GM10266 (cell line): ENCODE data around the gene UBL4A.

Experiments used
- DNase-seq: peaks from one replicate; pipeline ENCODE4 v3.0.0; 2012; ENCODE audit errors: extremely low spot score
- CTCF ChIP-seq: IDR thresholded peaks from 2 replicates; pipeline ENCODE4 v1.5.1; 2012; ENCODE audit warnings: mild to moderate bottlenecking, low read depth; ENCODE audit not compliant: control insufficient read depth, insufficient read depth; ENCODE audit errors: missing control alignments

Gene UBL4A

GRCh38 chrX:154466036-154466435, 20.4 kb downstream of the UBL4A start:
- no peak for DNase-seq

GRCh38 chrX:154465601-154466000, 20.8 kb downstream of the UBL4A start:
- no peak for TF ChIP-seq CTCF
- DNase-seq: no peak

More at GRCh38 chrX:154466036-154466435, 20.4 kb downstream of the UBL4A start:
- no peak for TF ChIP-seq CTCF

- no peak for TF ChIP-seq CTCF
- no peak for DNase-seq
Observed at GRCh38 chrX:154464806-154465365, 21.5 kb downstream of the UBL4A start.

- no peak for DNase-seq
- no peak for TF ChIP-seq CTCF
Observed at GRCh38 chrX:154463611-154464220, 22.7 kb downstream of the UBL4A start.

- no peak for DNase-seq
- TF ChIP-seq CTCF: no peak
Observed at GRCh38 chrX:154462396-154462795, 24.0 kb downstream of the UBL4A start.

- no peak for DNase-seq
- no peak for TF ChIP-seq CTCF
Observed at GRCh38 chrX:154460326-154460725, 26.1 kb downstream of the UBL4A start.

GRCh38 chrX:154459832-154460231, 26.6 kb downstream of the UBL4A start:
- DNase-seq: no peak
- TF ChIP-seq CTCF: no peak
